GM06990 (cell line): Measurements from ENCODE around the gene EGFR.

Experiments
- DNase-seq: peaks from one replicate; pipeline ENCODE4 v3.0.0-alpha.2; 2011; ENCODE audit not compliant: insufficient read length; ENCODE audit errors: extremely low read depth
- H3K27me3 ChIP-seq: replicated peaks from 2 replicates; pipeline ENCODE4 v1.6.0; 2011; ENCODE audit warnings: low read length; ENCODE audit not compliant: control insufficient read depth, insufficient read depth
- H3K36me3 ChIP-seq: 2 replicates; pipeline ENCODE4 v1.5.1; 2011; ENCODE audit warnings: low read length; ENCODE audit not compliant: control insufficient read depth, insufficient read depth
- H3K4me3 ChIP-seq: replicated peaks from 2 replicates; pipeline ENCODE4 v1.5.1; 2011; ENCODE audit warnings: low read depth, mild to moderate bottlenecking, control low read depth, low read length
- TF ChIP-seq, protein P1 (sequence below): IDR thresholded peaks from 2 replicates; pipeline ENCODE4 v1.5.1; 2011; ENCODE audit warnings: low read length, control low read depth, mild to moderate bottlenecking, inconsistent platforms; ENCODE audit not compliant: insufficient read depth, poor library complexity, severe bottlenecking

The EGFR gene

GRCh38 chr7:55178863-55179773 is 160.3 kb downstream of the EGFR start:
- Histone ChIP-seq H3K27me3 (no peaks in the 10 kb centered on the region), H3K4me3 (no peak overlapping the region), H3K36me3 (no peaks in the 10 kb centered on the region)
- DNase-seq: no peak
- TF ChIP-seq, protein P1, sequence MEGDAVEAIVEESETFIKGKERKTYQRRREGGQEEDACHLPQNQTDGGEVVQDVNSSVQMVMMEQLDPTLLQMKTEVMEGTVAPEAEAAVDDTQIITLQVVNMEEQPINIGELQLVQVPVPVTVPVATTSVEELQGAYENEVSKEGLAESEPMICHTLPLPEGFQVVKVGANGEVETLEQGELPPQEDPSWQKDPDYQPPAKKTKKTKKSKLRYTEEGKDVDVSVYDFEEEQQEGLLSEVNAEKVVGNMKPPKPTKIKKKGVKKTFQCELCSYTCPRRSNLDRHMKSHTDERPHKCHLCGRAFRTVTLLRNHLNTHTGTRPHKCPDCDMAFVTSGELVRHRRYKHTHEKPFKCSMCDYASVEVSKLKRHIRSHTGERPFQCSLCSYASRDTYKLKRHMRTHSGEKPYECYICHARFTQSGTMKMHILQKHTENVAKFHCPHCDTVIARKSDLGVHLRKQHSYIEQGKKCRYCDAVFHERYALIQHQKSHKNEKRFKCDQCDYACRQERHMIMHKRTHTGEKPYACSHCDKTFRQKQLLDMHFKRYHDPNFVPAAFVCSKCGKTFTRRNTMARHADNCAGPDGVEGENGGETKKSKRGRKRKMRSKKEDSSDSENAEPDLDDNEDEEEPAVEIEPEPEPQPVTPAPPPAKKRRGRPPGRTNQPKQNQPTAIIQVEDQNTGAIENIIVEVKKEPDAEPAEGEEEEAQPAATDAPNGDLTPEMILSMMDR: no peak

DNA sequence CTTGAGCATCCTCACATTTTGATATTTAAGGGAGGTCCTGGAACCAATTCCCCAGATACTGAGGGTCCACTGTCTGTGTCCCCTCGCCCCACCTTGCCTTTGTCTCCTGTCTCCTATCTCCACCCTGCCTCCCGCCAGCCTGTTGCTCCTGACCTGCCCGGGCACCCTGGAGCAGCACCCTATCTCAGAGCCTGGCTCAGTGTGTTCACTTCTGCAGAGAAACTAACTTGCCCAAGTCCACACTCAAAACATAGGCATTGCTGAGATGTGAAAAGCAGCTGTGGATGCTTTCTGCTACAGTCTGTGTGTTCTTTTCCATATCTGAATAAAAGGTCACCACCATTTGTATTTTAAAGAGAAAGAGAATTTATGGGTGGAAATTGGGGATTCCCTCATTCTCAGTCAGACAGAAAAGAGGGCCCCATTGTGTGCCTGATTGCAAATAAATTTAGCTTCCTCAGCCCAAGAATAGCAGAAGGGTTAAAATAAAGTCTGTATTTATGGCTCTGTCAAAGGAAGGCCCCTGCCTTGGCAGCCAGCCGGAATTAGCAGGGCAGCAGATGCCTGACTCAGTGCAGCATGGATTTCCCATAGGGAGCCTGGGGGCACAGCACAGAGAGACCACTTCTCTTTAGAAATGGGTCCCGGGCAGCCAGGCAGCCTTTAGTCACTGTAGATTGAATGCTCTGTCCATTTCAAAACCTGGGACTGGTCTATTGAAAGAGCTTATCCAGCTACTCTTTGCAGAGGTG is 161.3 kb downstream of the EGFR start:
- H3K4me3 ChIP-seq: no peak overlapping the region
- DNase-seq: no peak
- H3K27me3 ChIP-seq: no peaks in the 10 kb centered on the region
- no peaks in the 10 kb centered on the region for H3K36me3 ChIP-seq
- TF ChIP-seq, protein P1: no peak

DNA sequence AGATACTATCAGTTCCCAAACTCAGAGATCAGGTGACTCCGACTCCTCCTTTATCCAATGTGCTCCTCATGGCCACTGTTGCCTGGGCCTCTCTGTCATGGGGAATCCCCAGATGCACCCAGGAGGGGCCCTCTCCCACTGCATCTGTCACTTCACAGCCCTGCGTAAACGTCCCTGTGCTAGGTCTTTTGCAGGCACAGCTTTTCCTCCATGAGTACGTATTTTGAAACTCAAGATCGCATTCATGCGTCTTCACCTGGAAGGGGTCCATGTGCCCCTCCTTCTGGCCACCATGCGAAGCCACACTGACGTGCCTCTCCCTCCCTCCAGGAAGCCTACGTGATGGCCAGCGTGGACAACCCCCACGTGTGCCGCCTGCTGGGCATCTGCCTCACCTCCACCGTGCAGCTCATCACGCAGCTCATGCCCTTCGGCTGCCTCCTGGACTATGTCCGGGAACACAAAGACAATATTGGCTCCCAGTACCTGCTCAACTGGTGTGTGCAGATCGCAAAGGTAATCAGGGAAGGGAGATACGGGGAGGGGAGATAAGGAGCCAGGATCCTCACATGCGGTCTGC is 162.2 kb downstream of the EGFR start:
- TF ChIP-seq, protein P1: no peak
- no peak for DNase-seq
- no peaks in the 10 kb centered on the region for H3K27me3 ChIP-seq
- H3K4me3 ChIP-seq: no peak overlapping the region
- no peaks in the 10 kb centered on the region for H3K36me3 ChIP-seq

DNA sequence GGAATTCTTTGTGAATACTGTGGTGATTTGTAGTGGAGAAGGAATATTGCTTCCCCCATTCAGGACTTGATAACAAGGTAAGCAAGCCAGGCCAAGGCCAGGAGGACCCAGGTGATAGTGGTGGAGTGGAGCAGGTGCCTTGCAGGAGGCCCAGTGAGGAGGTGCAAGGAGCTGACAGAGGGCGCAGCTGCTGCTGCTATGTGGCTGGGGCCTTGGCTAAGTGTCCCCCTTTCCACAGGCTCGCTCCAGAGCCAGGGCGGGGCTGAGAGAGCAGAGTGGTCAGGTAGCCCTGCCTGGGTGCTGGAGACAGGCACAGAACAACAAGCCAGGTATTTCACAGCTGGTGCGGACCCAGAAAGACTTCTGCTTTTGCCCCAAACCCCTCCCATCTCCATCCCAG is 162.9 kb downstream of the EGFR start:
- no peak for DNase-seq
- TF ChIP-seq, protein P1: no peak
- H3K4me3 ChIP-seq: no peak overlapping the region
- no peaks in the 10 kb centered on the region for H3K36me3 ChIP-seq
- H3K27me3 ChIP-seq: no peaks in the 10 kb centered on the region

- H3K4me3 ChIP-seq: no peak overlapping the region
- TF ChIP-seq, protein P1: no peak
- no peaks in the 10 kb centered on the region for H3K36me3 ChIP-seq
- DNase-seq: no peak
- no peaks in the 10 kb centered on the region for H3K27me3 ChIP-seq
Observed at GRCh38 chr7:55183897-55184296, 165.1 kb downstream of the EGFR start.
